ENCODE results near the gene PPP1R18. TPM values are rescaled to one million over a fixed set of nuclear protein-coding genes. Genes with fewer than 3 reads are reported as not detected.

Gene PPP1R18
- total and polyA plus RNA-seq, 9 of the 15 experiments (the other 6 are each of a cell fraction or from before 2014, with no cell fraction given) = 12.0 to 99.2 (median 42.6) TPM

GRCh38 chr6:30719791-30720737, 33.6 kb upstream of the PPP1R18 start, which contains the start of gene TUBB:
Gene TUBB, plus strand, starts transcription at chr6:30720352. Its CDS starts 155 bp downstream, at chr6:30720507.
- peak within 1 kb of the TSS; percentile 96 for H3K9ac ChIP-seq (ENCODE audit: insufficient read depth in 1 of 2, low read depth in 2 of 2, low read length in 2 of 2)
- peak; percentile 83 to 100 (median 88) for DNase-seq (ENCODE audit: extremely low read depth in 1 of 4, low spot score in 3 of 4)
- FAIRE-seq = peak; percentile 93
- in situ Hi-C loops (cut with MboI) = loop anchor here (5.0 to 10.0 kb wide), 2 partner anchors 45 to 238 kb away; partner anchors contain the start of gene DHX16
- H3K9me1 ChIP-seq (ENCODE audit: control insufficient read depth, insufficient read depth, low read length) = no peaks in the 10 kb centered on the region
- peak within 1 kb of the TSS; percentile 86 for H3K4me2 ChIP-seq (ENCODE audit: insufficient read depth, low read length)
- ChIA-PET POLR2A (interaction anchor here (0.6 to 27.1 kb wide), 12 partner anchors 9 to 175 kb away, joined by 3 to 524 read pairs (median 4); partner anchors contain the start of genes DHX16 and NRM), CTCF (ENCODE audit: low intra/inter-chr PET ratio) (interaction anchor here (0.9 to 5.0 kb wide), 2 partner anchors 40 to 48 kb away, joined by 3 to 92 read pairs; partner anchors contain the start of gene DHX16)
- peaks cover 24 to 25% of the 10 kb centered on the region in 2 experiments for H3K4me1 ChIP-seq (replicated peaks in 1 of 2; ENCODE audit: control insufficient read depth in 2 of 2, insufficient read depth in 2 of 2, low read length in 2 of 2)
- intact Hi-C loops (cut with micrococcal nuclease) = loop anchor here (1.0 to 2.0 kb wide), 4 partner anchors 23 to 163 kb away; partner anchors contain the start of genes FLOT1, GNL1, PPP1R18 and PRR3
- peaks cover 38% of the 10 kb centered on the region for H3K36me3 ChIP-seq (ENCODE audit: control insufficient read depth, insufficient read depth, low read length)
- ATAC-seq = peak; percentile 78
- peak within 1 kb of the TSS; percentile 95 for H3K27ac ChIP-seq (ENCODE audit: extremely low read depth, low read depth, low read length)
- H2AFZ ChIP-seq (ENCODE audit: low read depth, low read length) = peak within 1 kb of the TSS; percentile 75
- peaks cover 92% of the 10 kb centered on the region for H3K79me2 ChIP-seq (ENCODE audit: control insufficient read depth, insufficient read depth, low read length)
- peak within 1 kb of the TSS; percentile 89 for H3K4me3 ChIP-seq
- peaks cover 36% of the 10 kb centered on the region for H4K20me1 ChIP-seq (replicated peaks; ENCODE audit: control insufficient read depth, insufficient read depth, low read length)
- BruUV-seq (replicated peaks) = TSS peak; percentile 45
- no peaks in the 10 kb centered on the region for H3K27me3 ChIP-seq (ENCODE audit: control insufficient read depth in 2 of 2, insufficient read depth in 2 of 2, low read length in 2 of 2)
- H3K9me3 ChIP-seq (replicated peaks; ENCODE audit: control insufficient read depth, insufficient read depth, low read depth, low read length) = no peaks in the 10 kb centered on the region
- WGBS (ENCODE audit: insufficient coverage, low coverage, missing lambda C conversion rate) = 1% methylated on average over 36 of the region's 38 CpGs
- TF ChIP-seq AFF4 (CRISPR knock-in tag; IDR thresholded peaks at IDR 0.05) = peak; percentile 88; the same call in 1 of the 2 replicates
- TF ChIP-seq NRF1 (conservative IDR thresholded peaks at IDR 0.05 in 1 of 2, IDR thresholded peaks at IDR 0.05 in 1 of 2) = peak; percentile 98
- peak; percentile 29; the same call in 1 of the 2 replicates for TF ChIP-seq PREB (CRISPR knock-in tag; IDR thresholded peaks at IDR 0.05)
- TF ChIP-seq DIDO1 (tag; IDR thresholded peaks at IDR 0.05; ENCODE audit: low read depth) = peak; percentile 42; the same call in 1 of the 2 replicates
- no peak for TF ChIP-seq SNIP1 (IDR thresholded peaks at IDR 0.05; ENCODE audit: low read depth)
- peak; percentile 42; the same call in 1 of the 2 replicates for TF ChIP-seq IRF9 (tag; IDR thresholded peaks at IDR 0.05)
- TF ChIP-seq CREM (IDR thresholded peaks at IDR 0.05; ENCODE audit: low read depth) = peak; percentile 92
- TF ChIP-seq ARNT (IDR thresholded peaks at IDR 0.05) = peak; percentile 45 to 70; a peak in 3 of 4 replicates
- TF ChIP-seq GABPB1 (CRISPR knock-in tag; IDR thresholded peaks at IDR 0.05) = 0 out of 2 replicates have a peak, but pooled peaks have one; percentile 30
- peak; percentile 94 for TF ChIP-seq TAF9B (IDR thresholded peaks at IDR 0.05; ENCODE audit: partially characterized antibody)
- 0 out of 2 replicates have a peak, but pooled peaks have one; percentile 20 for TF ChIP-seq MIER1 (IDR thresholded peaks at IDR 0.05; ENCODE audit: low read depth)
- peak; percentile 93 for TF ChIP-seq MAFK (IDR thresholded peaks at IDR 0.05; ENCODE audit: low read length)
- peak; percentile 88 for TF ChIP-seq NFATC3 (IDR thresholded peaks at IDR 0.05)
- TF ChIP-seq ASH1L (IDR thresholded peaks at IDR 0.05; ENCODE audit: borderline replicate concordance, low read depth, partially characterized antibody) = no peak
- TF ChIP-seq RUNX1 (IDR thresholded peaks at IDR 0.05; ENCODE audit: low read depth) = 0 out of 2 replicates have a peak, but pooled peaks have one; percentile 41
